NCI-H2081 (cell line): Measurements from ENCODE around the gene EXT2.

ENCODE experiments used
- DNase-seq, 2 experiments: peaks; one replicate each; lab custom pipeline; 2025; lab: John Stamatoyannopoulos, UW

EXT2 gene

DNA sequence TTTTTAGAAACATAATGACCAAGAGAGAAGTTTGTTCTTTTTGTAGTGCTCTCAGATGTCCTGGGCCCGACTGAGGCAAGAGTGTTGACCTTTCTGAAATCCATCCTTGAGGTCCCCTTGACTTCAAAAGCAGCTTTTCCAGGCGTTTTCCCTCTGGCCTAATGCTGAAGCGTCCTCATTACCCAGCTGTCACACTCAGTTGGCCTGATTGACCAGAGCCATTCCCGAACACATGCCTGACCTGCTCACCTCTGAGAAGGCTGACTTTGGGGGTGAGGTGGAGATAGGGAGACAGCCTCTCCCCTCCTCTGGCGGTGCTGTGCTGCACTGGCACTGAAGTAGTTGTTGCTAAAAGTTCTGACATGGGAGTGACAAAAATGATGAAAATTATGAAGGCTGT lies 147.6 kb downstream of the EXT2 start:
- no peak for DNase-seq

DNA sequence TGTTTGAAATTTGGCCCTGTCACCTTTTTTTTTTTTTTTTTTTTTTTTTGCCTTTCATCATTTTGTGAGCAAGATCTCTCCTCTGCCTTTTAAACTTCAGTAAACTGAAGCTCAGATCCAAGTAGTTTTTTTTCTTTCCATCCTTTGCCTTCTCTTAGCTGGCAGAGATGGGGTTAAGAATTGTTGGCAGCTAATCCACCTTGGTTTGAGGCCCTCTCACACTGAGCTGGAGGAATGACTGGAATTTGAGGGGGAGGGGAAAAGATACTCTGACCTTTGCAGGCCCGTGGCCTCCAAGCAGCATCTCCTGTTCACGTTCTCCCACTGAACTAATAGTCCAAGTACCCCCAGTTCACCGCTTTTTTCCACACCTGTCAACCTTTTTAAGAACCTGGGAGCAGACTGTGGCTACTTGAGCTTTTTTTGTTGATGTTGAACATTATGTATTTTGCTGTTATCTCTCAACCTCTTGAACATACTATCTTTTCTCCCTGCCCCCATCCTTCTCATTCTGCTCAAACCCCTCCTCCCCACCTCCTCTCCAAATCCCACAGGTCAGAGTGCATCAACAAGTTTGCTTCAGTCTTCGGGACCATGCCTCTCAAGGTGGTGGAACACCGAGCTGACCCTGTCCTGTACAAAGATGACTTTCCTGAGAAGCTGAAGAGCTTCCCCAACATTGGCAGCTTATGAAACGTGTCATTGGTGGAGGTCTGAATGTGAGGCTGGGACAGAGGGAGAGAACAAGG lies 148.3 kb downstream of the EXT2 start:
- DNase-seq: no peak

DNA sequence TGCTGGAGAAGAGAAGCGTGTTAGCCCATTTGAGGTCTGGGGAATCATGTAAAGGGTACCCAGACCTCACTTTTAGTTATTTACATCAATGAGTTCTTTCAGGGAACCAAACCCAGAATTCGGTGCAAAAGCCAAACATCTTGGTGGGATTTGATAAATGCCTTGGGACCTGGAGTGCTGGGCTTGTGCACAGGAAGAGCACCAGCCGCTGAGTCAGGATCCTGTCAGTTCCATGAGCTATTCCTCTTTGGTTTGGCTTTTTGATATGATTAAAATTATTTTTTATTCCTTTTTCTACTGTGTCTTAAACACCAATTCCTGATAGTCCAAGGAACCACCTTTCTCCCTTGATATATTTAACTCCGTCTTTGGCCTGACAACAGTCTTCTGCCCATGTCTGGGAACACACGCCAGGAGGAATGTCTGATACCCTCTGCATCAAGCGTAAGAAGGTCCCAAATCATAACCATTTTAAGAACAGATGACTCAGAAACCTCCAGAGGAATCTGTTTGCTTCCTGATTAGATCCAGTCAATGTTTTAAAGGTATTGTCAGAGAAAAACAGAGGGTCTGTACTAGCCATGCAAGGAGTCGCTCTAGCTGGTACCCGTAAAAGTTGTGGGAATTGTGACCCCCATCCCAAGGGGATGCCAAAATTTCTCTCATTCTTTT lies 149.3 kb downstream of the EXT2 start:
- DNase-seq: no peak

DNA sequence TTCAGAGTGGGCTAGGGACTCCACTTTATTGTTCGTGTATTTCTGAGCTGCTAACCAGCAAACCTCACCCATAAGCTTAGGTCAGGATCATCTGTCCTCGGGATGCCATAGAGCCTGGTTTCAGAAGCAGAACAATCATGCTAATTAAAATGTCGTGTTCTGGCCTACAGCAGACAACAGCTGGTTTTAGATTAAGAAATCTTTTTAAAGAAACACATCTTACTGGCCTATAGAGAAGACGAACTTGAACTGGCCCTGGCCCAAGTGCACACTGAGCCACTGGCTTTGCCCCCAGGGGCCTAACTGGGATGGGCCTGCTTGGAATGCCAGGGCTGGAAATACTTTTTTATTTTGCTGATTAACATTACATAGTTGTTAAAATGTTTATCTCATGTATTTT lies 151.2 kb downstream of the EXT2 start:
- DNase-seq: no peak

DNA sequence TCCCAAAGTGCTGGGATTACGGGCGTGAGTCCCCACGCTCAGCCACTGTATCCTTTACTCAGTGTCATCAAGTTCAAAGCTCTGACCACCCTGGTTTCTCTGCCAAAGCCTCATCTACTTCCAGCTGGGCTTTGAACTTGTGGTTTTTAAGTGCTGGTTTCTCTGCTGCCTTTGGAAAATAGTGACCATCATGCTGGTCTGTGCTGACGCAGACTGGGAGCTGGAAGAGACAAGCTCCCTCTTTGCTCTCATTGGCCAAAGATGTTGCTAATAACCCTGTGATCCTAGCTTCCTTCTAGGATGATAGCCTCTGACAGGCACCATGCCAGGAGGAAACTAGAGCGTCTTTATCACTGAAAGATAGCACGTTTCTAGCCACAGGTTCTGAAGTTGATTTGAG lies 152.0 kb downstream of the EXT2 start:
- no peak for DNase-seq

DNA sequence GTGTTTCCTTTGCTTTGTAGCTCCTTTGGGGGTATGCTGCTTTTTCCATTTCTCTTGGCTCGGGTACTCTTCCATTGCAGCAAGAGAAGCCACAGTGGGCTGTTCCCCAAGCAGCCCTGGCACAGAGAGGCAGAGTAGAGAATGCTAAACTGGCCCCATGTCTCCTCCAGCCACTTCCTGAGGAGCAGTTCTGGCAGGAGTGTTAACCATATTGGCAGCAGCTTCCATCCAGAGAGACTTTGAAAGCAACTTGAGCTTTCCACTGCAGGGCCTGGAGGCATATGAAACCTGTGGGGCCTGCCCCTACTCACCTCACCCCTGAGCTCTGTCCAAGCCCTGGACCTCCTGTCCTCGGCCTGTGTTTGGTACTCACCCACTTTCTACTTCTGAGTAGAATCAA lies 152.6 kb downstream of the EXT2 start:
- no peak for DNase-seq

DNA sequence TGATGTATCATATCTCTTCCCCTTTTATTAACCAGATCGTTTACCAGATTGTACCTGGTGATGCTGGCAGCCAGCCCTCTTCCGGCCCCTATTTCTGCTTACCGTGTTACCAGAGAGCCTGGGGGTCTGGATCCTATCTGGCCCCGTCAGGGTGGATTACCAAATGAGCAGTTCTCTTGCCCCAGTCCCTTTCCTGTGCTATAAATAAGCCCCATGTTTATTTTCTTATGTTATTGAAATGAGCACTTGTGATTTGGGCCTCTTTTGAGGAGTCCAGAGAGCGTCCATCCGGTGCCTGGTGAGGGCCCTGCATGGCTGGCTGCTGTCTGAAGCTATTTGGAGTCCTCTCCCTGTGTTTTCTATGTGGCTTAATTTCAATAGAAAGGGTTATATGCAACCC lies 154.9 kb downstream of the EXT2 start:
- no peak for DNase-seq

DNA sequence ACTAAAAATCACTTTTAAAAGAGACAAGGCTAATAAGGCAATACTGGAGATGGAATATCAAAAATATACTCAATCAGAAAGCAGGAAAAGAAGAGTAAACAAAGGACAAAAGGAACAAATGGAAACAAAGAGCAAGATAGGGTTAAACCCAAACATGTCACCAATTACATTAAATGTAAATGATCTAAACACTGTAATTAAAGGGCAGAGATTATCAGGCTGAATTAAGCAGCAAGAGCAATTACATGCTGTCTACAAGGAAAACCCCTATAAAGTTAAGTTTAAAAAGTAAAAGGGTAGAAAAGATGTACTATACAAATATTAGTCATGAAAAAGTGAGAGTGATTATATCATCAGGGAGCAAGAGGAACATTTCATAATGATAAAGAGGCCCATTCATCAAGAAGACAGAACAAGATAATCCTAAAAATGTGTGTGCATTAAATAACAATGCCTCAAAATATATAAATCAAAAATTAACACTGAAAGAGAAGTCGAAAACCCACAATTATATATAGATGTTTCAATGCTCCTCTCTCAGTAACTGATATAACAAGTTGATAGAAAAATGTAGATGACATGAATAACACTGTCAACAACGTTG lies 157.6 kb downstream of the EXT2 start:
- no peak for DNase-seq

DNA sequence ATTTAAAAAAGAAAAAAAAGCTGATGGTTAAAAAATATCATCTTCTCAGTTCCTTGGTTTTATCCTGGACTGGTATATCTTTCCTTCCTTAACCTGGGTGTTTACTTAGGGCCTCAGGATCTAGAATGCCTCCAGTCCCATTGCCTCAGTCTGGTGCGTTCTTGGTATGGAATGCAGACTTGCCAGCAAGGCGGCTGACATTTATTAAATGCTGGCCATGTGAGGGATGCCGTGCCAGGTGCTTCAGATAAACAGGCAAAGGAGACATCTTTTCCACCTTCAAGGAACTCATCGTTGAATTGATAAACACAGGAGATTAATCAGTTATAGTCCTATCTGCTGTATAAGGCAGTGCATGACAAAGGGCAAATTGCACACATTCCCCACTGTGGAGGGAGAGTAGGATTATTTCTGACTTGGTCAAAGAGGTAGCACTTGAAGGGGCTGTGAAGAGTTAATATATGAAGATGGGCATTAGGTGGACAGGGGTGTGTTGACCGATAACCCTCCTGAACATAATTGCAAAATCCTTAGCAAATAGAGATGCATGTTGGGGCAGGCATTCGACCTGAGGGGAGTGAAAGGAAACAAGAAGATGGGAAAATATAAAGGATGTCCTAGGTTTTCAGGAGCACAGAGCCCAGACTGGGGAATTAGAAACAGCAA lies 160.1 kb downstream of the EXT2 start:
- DNase-seq: no peak

DNA sequence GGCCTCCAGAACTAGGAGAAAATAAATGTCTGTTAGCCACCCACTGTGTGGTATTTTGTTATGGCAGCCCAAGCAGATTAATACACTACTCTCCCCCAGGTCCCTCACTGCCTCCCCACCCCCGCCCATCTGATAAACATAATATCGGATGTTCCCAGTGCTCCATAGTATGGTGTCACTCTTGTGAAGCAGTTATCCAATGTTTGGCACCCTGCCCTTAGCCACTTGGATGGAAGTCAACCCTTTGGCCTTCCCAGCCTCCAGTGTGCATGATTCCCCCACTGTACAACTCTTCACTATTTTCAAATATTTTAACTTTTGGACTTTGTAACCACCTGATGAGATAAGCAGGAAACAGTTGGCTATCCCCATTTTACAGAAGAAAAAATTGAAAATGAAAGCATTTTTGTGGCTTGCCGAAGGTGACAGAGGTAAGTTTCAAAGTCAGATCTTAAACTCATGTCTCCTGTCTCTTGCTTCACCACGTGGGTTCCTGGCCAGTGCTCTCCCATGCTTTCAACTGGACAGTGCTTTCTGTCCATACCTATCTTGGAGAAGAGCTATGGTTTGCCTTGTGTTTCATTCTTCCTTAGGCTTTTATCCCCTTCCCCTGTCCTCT lies 161.3 kb downstream of the EXT2 start:
- no peak for DNase-seq

DNA sequence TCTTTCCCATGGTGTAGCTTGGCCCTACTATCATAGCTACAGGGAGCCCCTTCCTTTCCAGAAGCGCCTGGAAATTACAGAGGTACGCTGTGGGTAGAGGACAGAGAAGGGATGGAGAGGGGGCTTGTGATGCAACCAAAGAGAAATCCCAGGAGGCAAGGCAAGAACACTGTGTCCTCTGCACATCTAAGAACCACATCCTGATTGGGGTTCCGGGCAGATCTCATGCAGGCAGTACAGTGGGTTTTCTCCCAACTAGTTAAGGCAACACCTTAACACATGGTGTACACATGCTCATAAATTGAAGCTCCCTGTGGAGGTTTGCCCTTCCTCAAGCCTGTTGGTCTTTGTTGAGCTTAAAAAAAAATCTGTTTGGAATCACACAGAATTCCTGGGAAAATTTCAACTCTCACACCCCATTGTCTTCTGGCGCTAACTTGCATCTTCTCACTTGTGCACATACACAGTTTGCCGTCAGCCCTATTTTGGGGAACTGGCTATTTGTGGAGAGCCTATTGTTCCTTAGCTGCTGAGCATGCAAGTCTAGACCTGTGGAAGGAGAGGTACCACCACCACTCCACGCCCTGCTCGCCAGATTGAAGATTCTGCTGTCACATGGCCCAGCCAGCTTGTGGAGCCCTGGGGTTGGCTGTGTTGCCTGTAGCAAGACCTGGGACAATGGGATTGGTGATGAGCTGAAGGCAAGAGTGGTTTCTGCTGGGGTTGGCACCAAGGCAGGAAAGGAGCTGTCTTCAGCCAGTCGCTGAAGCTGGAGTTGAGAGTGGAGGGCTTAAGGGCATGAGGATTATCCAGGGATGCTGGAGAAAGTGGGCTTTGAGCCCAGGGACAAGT lies 162.1 kb downstream of the EXT2 start:
- no peak for DNase-seq

DNA sequence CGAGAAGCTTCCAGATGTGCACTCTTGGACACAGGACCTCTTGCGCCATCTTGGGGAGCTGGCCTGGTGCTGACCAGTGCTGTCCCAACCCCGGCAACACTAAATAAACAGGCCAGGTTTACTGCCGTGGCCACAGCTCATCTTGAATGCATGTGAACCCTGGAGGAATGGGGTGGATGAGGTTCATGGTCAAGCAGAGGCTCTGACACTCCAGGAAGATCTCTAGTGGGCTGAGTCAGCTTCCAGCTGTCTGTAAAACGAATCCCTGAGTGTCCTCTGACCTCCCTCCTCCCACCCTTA lies 162.7 kb downstream of the EXT2 start:
- DNase-seq: no peak

DNA sequence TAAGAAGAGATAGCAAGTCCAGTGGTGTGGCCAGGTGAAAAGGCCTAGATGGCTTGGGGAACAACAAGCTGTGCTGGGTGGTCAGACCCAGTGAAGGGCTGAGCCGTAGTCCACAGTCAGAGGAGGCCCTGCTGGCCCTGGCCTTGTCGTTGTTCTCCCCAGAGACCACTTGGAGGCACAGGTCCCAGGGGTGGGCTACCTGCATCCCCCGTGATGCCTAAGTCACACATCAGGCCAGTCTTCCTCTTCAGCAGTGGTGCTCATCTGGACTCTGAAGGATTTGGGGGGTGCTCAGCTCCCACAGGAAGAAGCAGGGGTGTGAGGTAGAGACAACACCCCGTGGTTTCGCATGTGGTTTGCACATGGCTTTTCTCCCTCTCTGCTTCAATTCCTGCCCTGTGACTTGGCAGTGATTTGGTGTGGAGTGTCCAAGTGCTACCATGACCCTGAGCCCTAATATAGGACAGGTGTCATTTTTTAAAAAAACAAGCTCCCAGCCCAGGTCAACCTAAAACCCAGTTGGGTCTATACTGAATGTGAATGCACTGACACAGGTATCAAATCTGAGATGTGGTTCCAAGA lies 163.5 kb downstream of the EXT2 start:
- DNase-seq: no peak

DNA sequence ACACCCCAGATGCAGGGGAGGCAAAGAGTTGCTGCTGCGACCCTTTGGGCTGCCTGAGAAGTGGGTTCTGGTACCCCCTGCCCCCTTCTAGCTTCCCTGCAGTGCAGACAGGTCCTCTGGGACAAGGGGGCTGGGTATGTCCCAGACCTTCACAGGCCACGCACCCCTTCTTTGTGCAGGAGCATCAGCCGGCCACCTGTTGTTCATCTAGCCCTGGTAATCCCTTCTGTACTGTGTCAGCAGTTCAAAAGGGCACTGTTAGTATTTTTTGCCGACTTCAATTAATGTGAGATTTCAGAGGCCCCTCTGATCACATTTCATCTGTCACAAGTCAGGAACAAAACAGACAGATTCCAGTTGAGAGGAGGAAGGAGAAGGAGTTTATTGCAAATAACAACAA lies 164.6 kb downstream of the EXT2 start:
- DNase-seq: no peak

DNA sequence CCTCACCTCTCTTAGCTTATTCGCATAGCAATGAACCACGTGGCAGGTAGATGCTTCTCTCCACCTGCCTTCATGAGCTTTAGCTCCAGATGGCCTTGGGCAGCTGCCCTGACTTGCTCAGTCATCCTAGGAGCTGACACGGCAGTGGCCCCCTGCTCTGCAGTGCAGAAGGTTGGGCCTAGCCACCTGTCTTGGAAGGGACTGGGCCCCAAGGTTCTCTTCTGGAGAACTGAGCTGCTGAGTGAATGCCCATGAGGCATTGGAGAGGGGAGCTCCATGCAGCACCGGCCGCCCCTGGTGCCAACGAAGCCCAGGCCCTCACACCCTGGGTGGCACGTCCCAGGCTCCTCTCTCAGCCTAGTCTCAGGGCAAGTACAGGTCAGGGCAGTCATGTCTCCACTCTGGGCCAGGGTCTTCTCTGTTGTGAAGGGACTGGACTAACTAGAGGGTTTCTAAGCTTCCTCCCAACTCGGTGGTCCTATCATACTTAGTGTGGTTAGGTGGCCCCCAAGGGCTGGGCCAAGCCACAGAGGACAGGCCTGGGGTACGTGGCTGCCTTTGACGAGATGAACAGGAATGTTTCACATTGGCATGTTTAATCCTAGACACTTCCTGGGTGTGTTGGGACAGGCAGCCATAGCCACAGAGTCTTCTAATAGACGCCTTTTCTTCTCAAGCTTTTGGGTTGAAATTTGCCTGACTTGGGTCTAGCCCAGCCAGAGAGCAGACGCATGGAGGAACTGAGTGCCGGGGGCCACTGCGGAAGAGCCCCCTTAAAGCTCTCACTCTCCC lies 166.5 kb downstream of the EXT2 start:
- DNase-seq: no peak

DNA sequence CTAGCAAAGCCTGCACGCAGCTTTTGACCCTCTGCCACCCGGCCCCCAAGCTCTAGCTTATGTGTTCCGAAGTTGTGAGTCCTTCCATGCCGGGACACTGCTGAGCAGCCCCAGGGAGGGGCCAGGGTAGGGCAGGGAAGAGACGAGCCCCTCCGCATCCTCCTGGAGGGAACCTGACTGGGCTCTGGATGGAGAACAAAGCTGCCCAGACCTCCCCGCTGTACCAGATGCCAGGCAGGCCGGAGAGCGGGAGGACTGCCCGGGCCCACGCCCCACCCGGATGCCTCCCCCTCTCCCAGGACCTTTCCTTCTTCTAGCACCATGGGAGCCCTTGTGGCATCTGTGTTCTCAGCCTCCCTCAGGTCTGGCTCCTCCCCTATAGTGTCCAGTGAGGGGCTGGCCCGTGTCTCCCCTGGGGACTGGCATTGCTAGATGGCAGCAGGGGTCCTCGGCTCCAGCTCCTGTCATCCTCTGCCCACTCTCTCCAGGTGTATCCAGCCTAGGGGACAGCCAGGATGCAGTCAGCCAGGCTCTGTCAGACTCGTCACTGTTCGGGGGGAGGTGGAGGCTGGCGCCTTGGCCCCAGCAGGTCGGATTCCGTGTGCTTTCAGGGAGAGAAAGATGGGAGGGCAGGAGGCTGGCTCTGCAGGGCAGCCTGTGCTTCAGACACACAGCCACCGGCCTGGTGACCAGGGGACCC lies 168.4 kb downstream of the EXT2 start:
- DNase-seq: no peak

DNA sequence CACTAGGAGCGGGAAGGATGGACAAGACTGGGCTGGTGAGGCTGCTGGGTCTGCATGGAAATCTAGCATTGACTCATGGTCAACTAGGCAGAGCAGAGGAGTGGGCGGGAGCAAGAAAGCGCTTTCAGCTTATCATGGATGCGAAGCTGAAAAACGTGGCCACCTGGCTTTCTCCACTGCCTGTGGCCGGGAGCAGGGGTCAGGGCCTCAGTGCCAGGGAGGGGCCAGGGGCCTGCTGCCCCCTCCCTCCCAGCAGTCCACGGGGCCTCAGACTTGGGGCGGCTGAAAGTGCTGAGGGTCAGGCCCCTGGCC lies 168.9 kb downstream of the EXT2 start:
- no peak for DNase-seq

DNA sequence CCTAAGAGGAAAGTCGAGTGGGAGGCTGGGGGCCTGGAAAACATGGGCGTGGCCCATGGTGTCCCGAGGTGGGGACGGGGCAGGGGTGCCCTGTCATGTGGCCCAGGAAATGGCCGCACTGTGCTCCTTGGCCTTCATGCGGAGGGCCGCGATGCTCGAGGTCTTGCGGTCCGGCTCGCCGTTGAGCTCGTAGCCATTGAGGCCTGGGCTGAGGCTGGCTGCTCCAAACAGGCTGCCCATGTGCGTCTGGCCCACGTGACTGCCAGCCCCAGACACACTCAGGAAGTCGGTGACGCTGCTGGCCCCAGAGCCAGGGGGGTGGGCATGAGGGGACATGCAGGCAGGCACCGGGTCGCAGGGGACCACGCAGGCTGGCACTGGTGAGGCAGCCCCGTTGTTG lies 169.3 kb downstream of the EXT2 start:
- DNase-seq: no peak

DNA sequence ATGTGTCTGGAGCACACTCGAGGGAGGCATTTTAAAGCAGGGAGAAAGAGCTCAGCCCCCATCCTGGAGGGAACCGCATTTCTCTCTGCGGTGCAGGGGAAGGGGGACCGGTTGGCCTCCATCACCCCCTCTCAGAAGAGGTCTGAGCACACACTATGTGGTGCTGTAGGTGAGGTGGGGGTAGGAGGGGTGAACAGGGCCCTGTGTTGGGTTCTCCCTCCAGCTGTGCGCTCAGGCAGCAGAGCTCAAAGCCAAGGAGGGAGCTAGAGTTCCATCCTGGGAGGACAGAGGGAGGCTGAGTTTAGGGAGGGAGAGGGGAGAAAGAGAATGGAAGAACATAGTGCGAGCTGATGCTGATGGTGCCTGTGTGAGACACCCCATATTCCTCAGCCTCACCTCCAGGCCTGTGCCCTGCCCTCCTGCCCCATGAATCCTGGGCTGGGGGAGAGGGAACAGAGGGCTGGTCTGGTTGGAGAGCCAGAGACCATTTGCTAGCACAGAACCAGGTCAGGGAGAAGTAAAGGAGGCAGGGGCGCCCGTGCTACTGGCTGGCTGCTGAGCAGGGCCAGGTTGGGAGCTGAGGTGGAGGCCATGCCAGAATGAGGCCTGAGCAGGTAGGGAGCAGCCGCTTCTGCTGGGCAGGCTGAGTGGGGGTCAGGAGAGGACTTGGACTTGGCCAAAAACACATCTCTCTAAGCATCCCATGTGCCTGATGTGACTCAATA lies 170.7 kb downstream of the EXT2 start:
- DNase-seq: no peak
